ENCODE measurements around the gene CLUH.

The CLUH gene, protein sequence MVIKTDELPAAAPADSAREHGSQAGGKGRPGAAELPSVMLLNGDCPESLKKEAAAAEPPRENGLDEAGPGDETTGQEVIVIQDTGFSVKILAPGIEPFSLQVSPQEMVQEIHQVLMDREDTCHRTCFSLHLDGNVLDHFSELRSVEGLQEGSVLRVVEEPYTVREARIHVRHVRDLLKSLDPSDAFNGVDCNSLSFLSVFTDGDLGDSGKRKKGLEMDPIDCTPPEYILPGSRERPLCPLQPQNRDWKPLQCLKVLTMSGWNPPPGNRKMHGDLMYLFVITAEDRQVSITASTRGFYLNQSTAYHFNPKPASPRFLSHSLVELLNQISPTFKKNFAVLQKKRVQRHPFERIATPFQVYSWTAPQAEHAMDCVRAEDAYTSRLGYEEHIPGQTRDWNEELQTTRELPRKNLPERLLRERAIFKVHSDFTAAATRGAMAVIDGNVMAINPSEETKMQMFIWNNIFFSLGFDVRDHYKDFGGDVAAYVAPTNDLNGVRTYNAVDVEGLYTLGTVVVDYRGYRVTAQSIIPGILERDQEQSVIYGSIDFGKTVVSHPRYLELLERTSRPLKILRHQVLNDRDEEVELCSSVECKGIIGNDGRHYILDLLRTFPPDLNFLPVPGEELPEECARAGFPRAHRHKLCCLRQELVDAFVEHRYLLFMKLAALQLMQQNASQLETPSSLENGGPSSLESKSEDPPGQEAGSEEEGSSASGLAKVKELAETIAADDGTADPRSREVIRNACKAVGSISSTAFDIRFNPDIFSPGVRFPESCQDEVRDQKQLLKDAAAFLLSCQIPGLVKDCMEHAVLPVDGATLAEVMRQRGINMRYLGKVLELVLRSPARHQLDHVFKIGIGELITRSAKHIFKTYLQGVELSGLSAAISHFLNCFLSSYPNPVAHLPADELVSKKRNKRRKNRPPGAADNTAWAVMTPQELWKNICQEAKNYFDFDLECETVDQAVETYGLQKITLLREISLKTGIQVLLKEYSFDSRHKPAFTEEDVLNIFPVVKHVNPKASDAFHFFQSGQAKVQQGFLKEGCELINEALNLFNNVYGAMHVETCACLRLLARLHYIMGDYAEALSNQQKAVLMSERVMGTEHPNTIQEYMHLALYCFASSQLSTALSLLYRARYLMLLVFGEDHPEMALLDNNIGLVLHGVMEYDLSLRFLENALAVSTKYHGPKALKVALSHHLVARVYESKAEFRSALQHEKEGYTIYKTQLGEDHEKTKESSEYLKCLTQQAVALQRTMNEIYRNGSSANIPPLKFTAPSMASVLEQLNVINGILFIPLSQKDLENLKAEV (N-terminal part only)

DNA sequence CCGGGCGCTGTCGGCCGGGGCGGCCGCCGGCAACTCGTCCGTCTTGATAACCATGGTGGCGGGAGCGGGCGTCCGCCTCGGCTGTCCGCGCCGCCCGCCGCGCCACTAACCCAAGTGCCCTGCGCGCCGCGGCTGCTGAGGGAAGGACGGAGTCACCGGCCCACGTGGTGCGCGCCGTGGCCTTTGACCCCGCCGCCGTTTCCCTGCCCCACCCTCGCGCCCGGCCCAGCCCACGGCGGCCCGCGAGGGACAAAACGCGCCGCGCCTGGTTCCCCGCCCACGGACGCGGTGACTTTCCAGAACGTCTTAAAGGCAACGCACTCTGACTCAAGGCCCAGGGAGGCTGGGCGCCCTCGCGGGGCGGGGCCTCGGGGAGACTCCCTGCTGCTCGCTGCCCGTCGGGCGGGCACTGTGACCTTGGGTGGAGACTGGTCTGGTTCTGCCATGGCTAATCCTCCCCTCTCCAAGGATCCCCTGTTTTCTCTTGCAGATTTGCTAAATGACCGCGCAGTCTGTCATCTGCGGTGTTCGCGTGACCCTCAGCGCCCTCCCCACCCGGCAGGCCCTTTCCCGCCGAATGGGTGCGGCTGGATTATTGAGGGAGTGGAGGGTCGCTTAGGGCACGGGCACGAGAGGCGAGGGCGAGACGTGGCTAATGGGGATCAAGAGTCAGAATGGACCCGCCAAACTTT lies at the start of gene CLUH:
CLUH (minus strand) TSS at position 157 of the 692 bp plus-strand sequence; CDS start at position 54, 103 bp downstream.
- DNase-seq, result peak; percentile 99

DNA sequence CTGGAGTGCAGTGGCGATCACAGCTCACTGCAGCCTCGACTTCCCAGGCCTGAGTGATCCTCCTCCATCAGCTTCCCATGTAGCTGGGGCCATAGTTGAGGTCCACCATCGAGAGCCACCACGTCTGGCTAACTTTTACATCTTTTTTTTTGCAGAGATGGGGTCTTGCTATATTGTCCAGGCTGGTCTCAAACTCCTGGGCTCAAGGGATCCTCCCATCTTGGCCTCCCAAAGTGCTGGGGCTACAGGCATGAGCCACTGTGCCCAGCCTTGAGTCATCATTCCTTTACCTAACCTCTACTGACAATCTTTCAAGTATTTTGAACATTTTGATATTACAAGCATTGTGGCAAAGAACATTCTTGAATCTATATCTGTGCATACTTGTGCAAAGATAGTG lies 47.3 kb upstream of the CLUH start:
- DNase-seq, result no peak

DNA sequence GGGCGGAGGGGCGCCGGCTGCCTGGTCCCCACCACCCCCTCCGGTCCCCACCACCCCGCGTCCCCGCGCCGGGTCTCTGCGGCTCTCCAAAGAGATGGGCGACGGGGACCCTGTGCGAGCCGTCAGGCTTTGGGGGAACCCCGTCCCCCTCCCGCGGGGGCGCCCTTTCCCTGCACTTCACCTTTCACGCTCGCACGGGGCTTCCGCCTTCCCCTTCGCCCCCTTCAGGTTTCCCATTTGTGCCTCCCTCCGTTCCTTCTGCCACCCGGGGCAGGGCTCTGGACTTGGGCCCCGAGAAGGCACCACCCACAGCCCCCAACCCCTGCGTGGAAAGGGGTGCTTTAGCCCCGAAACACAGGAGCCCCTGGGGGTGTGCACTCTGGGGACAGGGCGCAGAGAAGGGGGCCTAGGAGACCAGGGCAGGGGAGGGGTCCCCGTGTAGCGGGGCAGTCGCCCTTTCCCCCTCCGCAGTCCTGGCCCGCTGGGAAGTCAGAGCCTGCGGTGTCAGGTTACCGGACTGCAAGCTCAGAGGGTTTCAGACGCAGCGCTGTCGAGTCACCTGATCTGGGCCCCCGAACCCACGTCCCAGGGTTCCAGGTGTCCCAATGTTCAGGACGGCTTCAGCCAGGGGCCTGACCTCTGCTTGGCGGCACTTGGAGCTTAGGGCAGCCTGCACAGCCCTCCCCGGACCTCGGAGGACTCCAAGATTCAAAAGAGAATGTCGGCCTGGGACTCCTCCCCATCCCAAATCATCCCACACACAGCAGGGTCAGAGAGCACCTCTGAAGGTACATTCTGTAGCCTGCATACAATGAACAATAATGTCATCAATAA lies 44.5 kb upstream of the CLUH start:
- DNase-seq, result no peak

DNA sequence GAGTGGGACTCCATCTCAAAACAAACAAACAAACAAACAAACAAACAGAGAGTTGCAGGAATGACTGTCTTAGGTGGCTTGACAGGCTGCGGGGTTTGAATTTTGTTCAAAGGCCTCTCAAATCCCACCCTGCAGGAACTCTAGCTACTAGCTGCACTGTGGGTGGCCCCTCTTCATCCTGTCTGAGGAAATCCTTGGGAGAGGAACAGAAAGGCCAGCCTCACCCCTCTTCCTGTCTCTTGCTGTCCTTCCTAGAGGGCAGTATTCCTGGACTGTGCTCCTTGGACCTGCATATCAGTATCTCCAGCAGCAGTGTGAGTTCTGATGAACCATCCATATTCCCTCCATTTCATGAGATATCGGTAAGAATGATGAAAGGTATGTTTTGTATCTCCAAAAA lies 39.9 kb upstream of the CLUH start:
- no peak for DNase-seq

DNA sequence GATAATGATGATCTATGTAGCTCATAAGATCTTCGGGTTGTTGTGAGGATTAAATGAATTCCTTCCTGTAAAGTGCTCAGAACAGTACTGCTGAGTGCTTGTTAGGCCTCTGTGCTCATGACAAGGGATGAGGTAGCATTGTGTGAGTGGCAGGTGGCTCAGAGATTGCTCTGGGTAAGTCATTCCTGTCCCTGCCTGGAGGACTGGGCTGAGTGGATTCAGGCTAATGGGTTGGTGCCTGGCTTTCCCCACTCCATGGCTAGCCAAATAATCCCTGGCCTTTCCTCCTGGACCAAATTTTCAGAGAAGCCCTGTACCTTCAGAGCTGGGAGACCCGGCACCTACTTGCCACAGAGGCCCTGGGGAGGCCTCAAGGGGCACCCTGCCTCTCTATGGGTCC lies 39.2 kb upstream of the CLUH start:
- DNase-seq, result no peak

DNA sequence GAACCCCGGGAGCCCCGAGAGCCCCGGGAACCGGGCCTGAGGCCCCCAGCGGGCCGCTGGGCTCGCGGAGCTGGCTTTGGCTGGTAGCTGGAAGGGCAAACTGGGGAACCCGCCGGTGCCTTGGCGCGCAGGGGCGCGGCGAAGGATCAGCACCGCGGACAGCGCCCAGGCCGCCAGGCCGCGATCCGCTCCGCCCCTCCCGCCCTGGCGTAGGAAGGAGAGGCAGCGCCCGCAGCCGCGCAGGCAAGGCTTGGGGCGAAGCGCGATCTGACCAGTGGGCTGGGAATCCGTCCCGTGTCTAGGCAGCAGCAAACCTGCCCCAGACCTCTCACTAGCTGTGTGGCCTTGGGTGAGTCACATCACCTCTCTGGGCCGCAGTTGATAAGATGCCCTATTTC lies 38.2 kb upstream of the CLUH start:
- peak; percentile 66 to 87 for DNase-seq

DNA sequence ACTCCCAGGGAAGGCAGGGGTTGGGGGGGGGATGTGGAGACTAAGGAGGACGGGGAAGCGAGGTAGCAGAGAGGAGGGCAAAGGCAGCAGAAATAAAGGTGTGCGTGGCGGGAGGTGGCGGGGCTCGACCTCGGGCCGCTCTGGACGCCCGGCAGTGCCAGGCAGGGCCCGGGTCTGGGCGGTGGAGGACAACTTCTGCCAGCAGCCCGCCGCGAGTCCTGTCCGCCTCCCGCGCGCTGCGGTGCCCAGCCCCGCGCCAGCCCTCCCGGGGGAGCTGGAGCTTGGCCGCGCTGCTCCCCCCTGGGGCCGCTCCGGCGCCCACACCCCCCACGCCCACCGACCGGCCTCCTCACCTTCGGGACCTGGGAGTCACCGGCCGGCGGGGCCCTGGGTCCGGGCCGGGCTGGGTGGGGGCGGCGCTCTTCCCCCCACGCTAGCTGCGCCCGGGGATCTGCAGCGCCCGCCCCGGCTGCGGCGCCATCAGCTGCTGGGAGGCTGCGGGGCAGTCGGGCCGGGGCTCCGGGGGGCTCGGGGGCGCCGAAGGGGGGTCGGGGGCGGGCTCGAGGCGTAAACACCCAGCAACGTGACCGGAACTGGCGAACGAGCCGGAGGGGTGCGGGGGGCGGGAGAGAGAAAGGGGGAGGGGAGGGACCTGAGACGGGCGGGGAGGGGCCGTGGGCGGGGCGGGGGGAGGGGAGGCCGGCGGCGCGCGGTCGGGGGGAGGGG lies 37.7 kb upstream of the CLUH start, which contains the start of gene CCDC92B:
CCDC92B (minus strand) TSS at position 595 of the 726 bp plus-strand sequence. CDS start 14,507 bp downstream, outside the sequence.
- no peak for DNase-seq

DNA sequence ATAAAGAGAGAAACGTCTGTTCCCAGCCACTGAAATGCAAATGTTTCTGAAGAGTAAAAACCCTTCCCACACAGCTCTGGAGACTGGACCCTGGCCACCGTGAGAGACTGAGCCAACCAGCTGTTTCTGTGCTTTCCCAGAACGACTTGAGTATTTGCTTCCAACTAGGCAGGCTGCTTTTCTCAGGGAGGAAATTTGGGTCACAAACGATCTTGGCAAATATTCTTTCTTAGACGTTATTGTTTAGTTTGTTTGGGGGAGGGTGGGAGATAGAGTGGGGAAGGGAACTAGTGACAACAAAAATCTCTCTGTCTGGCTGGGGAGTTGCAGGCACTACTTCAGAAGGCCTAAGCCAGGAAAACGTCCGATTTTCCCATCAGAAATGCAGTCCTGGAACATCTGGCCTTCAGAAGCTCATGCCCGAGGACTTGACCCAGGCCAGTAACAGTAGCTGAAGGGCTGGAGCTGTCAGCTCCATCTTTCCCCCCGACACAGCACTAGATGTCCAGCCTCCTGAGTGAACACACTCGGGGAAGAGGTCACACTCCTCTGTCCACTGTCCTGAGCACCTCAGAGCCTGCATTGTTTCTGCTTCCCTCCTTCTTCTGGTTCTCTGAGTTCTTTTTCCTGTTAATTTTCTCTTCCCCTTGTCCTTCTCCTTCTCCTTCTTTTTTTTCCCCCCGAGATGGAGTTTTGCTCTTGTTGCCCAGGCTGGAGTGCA lies 33.9 kb upstream of the CLUH start:
- no peak for DNase-seq

DNA sequence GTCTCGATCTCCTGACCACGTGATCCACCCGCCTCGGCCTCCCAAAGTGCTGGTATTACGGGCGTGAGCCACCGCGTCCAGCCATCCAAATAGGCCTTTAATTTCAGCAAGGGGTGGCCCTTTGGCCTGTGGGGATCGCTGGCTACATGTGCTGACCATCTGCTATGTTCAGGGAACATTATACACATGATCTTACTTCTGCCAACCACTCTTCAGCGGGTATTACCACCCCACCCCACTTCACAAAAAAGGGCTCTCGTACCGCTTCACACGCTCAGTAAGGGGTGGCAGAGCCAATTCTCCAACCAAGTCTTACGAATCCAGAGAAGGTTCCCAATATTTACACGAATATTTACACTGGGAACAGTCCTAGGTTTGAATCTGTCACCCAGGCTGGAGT lies 26.1 kb upstream of the CLUH start:
- DNase-seq, result no peak

DNA sequence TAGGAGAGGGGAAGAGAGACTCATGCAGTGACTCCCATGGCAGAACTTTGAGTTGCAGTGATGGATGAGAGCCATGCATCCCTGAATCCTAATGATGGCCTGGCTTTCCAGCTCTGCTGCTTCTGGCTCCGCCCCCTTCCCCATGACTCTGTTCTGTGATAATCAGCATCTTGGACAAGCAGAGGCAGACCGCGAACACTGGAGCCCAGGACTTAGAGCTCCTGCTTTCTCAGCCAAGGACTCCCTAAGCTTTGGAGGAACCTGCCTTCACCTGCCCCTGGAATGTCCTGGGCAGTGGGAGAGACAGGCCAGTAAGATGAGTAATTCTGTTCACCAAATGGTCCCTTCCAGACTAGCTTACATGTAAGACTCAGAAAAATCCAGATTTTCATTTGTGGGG lies 25.4 kb upstream of the CLUH start:
- no peak for DNase-seq

DNA sequence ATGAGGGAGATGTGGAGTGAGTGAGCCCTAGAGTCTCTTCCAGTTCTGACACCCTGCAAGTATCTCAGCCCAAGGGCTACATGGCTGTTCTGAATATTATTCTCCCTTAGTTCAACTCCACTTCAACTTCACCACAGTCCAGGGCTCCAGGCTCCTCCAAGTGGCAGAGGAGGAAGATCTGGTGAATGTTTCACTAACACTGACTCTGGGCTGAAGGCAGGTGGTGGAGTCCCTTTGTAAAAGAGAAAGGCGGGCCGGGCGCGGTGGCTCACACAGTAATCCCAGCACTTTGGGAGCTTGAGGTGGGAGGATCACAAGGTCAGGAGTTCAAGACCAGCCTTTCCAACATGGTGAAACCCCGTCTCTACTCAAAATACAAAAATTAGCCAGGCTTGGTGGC lies 24.3 kb upstream of the CLUH start:
- DNase-seq, result no peak

DNA sequence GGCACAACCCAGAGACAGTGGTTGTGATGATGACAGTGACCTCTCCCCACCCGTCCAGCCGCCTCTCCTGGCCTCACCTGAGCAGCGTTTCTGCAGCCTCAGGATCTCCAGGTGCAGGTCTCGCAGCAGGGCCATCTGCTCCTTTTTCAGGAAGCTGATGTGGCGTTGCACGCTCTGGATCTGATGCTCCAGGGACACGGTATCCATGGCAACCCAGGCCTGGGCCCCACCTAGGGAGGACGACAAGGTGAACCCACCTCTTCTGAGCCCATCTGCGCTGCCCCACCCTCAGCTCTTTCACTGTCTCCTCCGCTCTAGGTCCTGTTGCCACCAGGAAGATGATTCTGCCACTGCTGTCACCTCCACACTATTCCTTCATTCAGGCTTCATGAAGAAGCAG lies 23.4 kb upstream of the CLUH start:
- DNase-seq, result no peak

DNA sequence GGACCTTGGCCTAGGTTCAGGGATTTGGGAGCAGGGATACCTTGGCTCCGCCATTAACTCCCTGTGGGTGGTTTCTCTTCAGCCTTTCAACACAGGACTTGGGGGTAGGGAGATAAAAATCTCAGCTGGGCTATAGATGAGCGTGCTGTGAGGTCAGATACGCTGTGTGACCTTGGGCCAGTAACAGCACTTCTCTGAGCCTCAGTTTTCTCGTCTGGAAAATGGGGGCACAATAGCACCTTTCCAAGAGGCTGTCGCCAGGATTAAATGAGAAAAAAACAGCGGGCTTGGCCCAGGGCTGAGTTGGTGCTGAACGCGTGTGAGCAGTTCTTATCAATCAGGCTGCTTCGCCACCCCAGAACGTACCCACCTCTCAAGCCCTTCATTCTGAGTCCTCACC lies 20.2 kb upstream of the CLUH start:
- no peak for DNase-seq

DNA sequence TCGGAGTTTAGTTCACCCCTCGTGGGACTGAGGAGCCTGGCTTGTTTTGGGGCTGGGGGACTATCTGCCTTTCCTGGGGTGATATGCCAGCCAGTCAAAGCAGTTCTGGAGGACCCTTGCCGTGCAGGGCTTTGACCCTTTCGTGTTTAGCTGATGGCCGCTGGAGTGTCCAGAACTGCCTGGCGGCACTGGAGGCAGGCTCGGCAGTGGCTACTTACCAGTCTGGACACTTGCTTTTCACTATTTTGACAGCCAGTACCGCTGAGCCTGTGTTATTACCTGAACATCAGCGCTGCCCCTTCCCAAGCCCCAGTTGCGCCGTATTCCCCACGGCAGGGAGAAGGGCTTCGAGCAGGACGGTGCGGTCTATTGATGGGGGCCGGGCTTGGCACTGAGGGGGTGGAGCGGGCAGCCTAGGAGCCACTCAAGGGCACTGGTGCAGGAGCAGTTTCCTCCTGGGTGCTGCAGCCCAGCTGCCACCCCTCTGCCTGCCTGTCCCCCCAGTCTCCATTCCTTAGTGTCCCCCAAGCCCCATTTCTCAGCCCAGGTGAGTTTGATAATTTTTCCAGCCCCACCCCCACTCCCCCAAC lies 19.3 kb upstream of the CLUH start:
- DNase-seq, result no peak

DNA sequence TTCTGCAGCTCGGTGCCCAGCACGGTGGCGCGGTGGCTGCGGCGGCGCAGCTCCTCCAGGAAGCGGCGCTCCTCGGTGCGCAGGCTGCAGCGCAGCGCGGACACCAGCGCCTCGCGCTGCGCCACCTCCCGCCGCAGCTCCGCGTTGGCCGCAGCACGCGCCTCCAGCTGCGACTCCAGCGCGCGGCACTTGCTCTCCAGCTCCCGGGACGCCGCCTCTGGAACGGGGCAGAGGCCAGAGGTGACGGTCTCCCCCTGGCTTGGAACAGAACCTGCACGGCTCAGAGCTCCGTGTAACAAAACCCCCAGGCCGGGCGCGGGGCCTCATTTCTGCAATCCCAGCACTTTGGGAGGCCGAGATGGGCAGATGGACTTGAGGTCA lies 13.2 kb upstream of the CLUH start:
- DNase-seq, result peak; percentile 29 to 35

DNA sequence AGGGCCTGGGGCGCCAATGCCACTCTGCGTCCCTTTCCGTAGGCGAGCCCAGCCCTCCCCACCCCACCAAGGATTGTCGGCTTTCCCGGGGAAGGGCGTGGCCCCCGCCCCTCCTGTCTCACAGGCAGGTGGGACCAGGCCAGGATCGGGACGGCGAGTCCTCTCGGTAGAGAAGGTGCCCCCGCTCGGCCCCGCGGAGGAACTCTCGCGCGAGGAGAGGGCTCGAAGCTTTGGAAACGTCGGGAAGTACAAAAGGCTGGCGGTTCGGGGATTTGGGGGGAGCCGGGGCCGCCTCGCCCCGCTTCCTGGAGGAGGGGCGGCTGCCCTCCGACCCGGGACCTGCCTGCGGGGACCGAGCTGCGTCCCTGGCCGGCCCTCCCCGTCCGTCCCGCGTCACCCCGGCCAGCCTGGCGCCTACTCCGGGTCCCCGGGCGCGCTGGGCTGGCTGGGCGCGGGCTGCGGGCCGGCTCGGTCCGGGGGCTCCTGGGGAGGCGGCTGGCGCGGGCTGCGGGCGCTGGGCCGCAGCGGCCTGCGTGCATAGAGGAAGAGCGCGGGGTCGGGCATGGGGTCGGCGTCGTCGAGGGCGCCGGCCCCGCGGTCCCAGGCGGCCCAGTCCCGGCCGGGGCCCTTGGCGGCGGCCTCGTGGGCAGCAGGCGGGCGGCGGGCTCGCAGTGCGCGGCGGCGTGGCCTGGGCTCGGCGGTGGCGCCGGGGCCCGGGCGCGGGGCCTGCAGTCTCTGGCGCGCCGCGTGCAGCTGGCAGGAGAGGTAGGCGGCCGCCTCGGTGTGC lies 12.6 kb upstream of the CLUH start:
- DNase-seq, result peak in 1 of 2 donors; percentile 5

DNA sequence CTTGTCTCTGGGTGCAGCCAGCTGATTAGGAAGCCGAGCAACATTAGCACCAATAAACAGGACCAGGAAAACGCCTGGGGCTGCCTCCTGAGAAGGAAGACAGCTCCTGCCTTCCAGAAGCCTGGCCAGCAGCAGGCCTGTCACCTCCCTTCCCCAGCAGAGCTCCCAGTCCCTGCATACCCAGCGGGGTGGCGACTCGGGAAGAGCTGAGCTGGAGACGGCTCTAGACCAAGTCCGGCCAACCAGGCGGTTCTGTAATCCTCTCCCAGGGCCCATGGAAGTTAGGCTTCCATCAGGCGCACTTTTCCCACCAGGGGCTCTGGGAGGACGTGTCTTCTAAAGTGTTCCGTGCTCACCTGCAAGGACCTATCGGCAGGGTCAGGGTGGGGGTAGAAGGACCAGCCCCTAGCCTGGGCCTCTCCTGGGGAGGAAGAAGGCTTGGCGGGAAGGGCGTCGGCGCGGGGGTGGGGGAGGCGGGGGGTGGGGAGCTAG lies 12.0 kb upstream of the CLUH start:
- DNase-seq, result no peak

DNA sequence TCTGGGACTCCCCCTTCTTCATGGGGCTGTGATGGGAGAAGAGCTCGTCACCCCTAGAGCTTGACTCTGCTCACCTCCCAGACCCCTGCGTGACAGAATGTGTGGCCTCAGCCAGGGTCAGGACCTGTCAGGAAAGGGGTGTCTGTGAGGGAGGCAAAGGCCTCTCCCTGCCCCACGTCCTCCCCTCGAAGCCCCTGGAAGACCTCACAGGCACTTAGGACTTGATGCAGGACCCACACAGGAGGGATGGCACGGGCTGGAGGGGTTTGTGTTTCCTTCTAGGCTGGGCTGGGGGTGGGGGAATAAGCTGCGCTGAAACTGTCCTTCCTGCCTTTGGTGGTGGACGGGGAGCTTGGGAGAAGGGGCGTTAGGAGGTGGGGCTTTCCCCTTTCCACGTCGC lies 11.0 kb upstream of the CLUH start:
- no peak for DNase-seq

DNA sequence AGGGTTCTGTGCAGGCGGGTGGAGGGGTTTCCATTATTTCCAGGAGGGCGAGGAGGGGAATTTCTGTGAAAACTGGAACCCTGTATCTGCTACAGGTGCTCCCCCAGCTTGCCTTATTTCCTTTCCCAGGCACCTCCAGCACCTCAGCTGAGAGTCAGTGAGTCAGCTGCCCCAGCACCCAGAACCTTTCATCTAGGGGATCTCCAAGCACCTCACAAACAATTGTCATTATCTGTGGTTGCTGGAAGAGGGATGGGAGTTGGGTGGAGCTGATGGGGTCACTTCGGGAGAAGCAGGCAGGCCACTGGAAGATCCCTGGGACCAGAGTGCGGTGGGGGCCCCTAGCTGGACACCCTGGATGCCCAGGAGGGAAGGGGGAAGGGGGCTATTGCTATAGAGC lies 10.0 kb upstream of the CLUH start:
- peak in 1 of 2 donors; percentile 14 for DNase-seq
